HepG2 (cell line): ENCODE measurements around the gene DYNC2H1. TPM values are rescaled to one million over a fixed set of nuclear protein-coding genes. Genes with fewer than 3 reads are reported as not detected.

Experiments used
- ATAC-seq: fragments of 200-7000 bp; cut with Tn5 transposase; 3 replicates; pipeline ENCODE4 v1.9.1; 2020; ENCODE audit warnings: mild to moderate bottlenecking, moderate library complexity
- BruUV-seq: library from RNA; stranded (reverse); fragments of 400-500 nt; replicated peaks from 2 replicates; lab custom pipeline; 2021; lab: Mats Ljungman, UMichigan
- CTCF ChIA-PET: fragments of 300-600 bp; formaldehyde crosslinking; extraction: SDS; loops from one replicate; lab custom pipeline; 2021; ENCODE audit warnings: low total read pairs, inconsistent platforms, low intra/inter-chr PET ratio; lab: Yijun Ruan, JAX
- POLR2A ChIA-PET: fragments of 350-600 bp; sonication (Branson Sonifier 250); formaldehyde crosslinking; loops from one replicate; lab custom pipeline; 2020; ENCODE audit warnings: antibody characterized with exemption, inconsistent platforms; lab: Yijun Ruan, JAX
- DNase-seq: peaks from one replicate; pipeline ENCODE4 v3.0.0-alpha.2; 2015; ENCODE audit warnings: low spot score
- FAIRE-seq: peaks from 3 replicates; lab custom pipeline; 2011; peaks lifted over from hg19 to GRCh38; lab: Jason Lieb, UNC
- H2AFZ ChIP-seq: one replicate; pipeline ENCODE4 v1.6.1; 2011; ENCODE audit warnings: low read length, inconsistent platforms
- H3K27ac ChIP-seq: fragments of 300-600 bp; 3 replicates; pipeline ENCODE4 v1.8.0; 2011; ENCODE audit warnings: mixed run types, mild to moderate bottlenecking, mixed read lengths, low read length, inconsistent platforms; ENCODE audit not compliant: insufficient read depth; ENCODE audit errors: extremely low read length
- H3K27me3 ChIP-seq, 2 experiments: fragments of 200-600 bp in 1 of 2; 2 replicates in 1 of 2; 3 replicates in 1 of 2; pipeline versions ENCODE4 v1.6.0 to v1.8.0; 2011; ENCODE audit warnings: low read length in 2 of 2, mild to moderate bottlenecking in 2 of 2, moderate library complexity in 2 of 2, inconsistent platforms in 1 of 2; ENCODE audit not compliant: insufficient read depth in 2 of 2, control insufficient read depth in 1 of 2
- H3K36me3 ChIP-seq, 2 experiments: fragments of 200-600 bp in 1 of 2; replicated peaks in 1 of 2; 2 replicates in 1 of 2; 3 replicates in 1 of 2; pipeline versions ENCODE4 v1.5.1 to v1.8.0; 2011; ENCODE audit warnings: low read length in 2 of 2, inconsistent platforms in 1 of 2; ENCODE audit not compliant: insufficient read depth in 2 of 2, control insufficient read depth in 1 of 2
- H3K4me1 ChIP-seq: 2 replicates; pipeline ENCODE4 v1.5.1; 2012; ENCODE audit warnings: low read length, inconsistent platforms; ENCODE audit not compliant: insufficient read depth
- H3K4me2 ChIP-seq: 2 replicates; pipeline ENCODE4 v1.6.0; 2011; ENCODE audit warnings: low read depth, low read length, inconsistent platforms
- H3K4me3 ChIP-seq, 3 experiments: fragments of 200-600 bp in 1 of 3; sonication (generic), shearing (Covaris generic) in 1 of 3; replicated peaks in 1 of 3; 2 replicates each; pipeline ENCODE4 v1.5.1; 2011 to 2016; ENCODE audit warnings: low read length in 3 of 3, inconsistent platforms in 2 of 3, low read depth in 2 of 3, mild to moderate bottlenecking in 2 of 3, control low read depth in 1 of 3, mixed read lengths in 1 of 3; ENCODE audit not compliant: insufficient read depth in 1 of 3
- H3K79me2 ChIP-seq: one replicate; pipeline ENCODE4 v1.6.1; 2011; ENCODE audit warnings: low read length, inconsistent platforms; ENCODE audit not compliant: insufficient read depth
- H3K9ac ChIP-seq: 2 replicates; pipeline ENCODE4 v1.6.0; 2011; ENCODE audit warnings: mild to moderate bottlenecking, low read depth, low read length, inconsistent platforms; ENCODE audit not compliant: insufficient read depth
- H3K9me3 ChIP-seq: 2 replicates; pipeline ENCODE4 v1.5.1; 2012; ENCODE audit warnings: mild to moderate bottlenecking, low read length
- H4K20me1 ChIP-seq: 2 replicates; pipeline ENCODE4 v1.6.0; 2011; ENCODE audit warnings: inconsistent platforms, mild to moderate bottlenecking, low read length, moderate library complexity; ENCODE audit not compliant: insufficient read depth
- BRCA1 ChIP-seq: sonication (generic); formaldehyde crosslinking; IDR thresholded peaks from 2 replicates; pipeline ENCODE4 v1.4.0; 2020; ENCODE audit warnings: missing genetic modification reagents
- CTCF ChIP-seq: sonication (generic); formaldehyde crosslinking; IDR thresholded peaks from 2 replicates; pipeline ENCODE4 v1.5.0; 2020; ENCODE audit warnings: mild to moderate bottlenecking, missing genetic modification reagents, moderate library complexity
- DR1 ChIP-seq: sonication (generic); formaldehyde crosslinking; IDR thresholded peaks from 2 replicates; pipeline ENCODE4 v1.8.0; 2021; ENCODE audit warnings: mild to moderate bottlenecking, missing genetic modification reagents, inconsistent platforms
- GABPA ChIP-seq, 2 experiments: IDR thresholded peaks; 2 replicates each; pipeline ENCODE4 v1.6.1; 2011 to 2016; ENCODE audit warnings: low read depth in 2 of 2, low read length in 1 of 2, missing biosample characterization in 1 of 2, missing genetic modification characterization in 1 of 2
- HMG20B ChIP-seq: conservative IDR thresholded peaks from 2 replicates; pipeline ENCODE4 v1.6.1; 2016; ENCODE audit warnings: missing genetic modification reagents, missing compliant biosample characterization
- MAX ChIP-seq: IDR thresholded peaks from 2 replicates; pipeline ENCODE4 v1.6.1; 2012; ENCODE audit warnings: inconsistent platforms
- MLLT10 ChIP-seq: sonication (generic); formaldehyde crosslinking; IDR thresholded peaks from 2 replicates; pipeline ENCODE4 v1.4.0; 2020; ENCODE audit warnings: missing genetic modification reagents
- POLR2A ChIP-seq, 2 experiments: IDR thresholded peaks; 2 replicates each; pipeline ENCODE4 v1.6.1; 2011; ENCODE audit warnings: low read depth in 2 of 2, low read length in 2 of 2, mild to moderate bottlenecking in 1 of 2, moderate library complexity in 1 of 2; ENCODE audit not compliant: insufficient read depth in 1 of 2
- POLR2AphosphoS5 ChIP-seq: IDR thresholded peaks from 2 replicates; pipeline ENCODE4 v1.6.1; 2012; ENCODE audit warnings: low read depth, low read length
- POLR2G ChIP-seq: fragments of 200-400 bp; formaldehyde crosslinking; IDR thresholded peaks from 2 replicates; pipeline ENCODE4 v1.6.1; 2018; ENCODE audit warnings: mild to moderate bottlenecking, low read depth, low read length, moderate library complexity
- U2AF2 ChIP-seq: fragments of 200-400 bp; formaldehyde crosslinking; IDR thresholded peaks from 2 replicates; pipeline ENCODE4 v1.6.1; 2017; ENCODE audit warnings: low read depth, mild to moderate bottlenecking, low read length
- ZFP62 ChIP-seq: sonication (generic); formaldehyde crosslinking; IDR thresholded peaks from 2 replicates; pipeline ENCODE4 v1.4.0; 2020; ENCODE audit warnings: missing genetic modification reagents
- ZNF276 ChIP-seq: sonication (generic); formaldehyde crosslinking; IDR thresholded peaks from 2 replicates; pipeline ENCODE4 v1.4.0; 2020; ENCODE audit warnings: mild to moderate bottlenecking, low read depth, missing genetic modification reagents
- ZNF510 ChIP-seq: sonication (generic); formaldehyde crosslinking; IDR thresholded peaks from 2 replicates; pipeline ENCODE4 v1.4.0; 2020; ENCODE audit warnings: low read depth, mild to moderate bottlenecking, missing genetic modification reagents
- ZNF564 ChIP-seq: sonication (generic); formaldehyde crosslinking; IDR thresholded peaks from 2 replicates; pipeline ENCODE4 v1.8.1; 2023; ENCODE audit warnings: mild to moderate bottlenecking, missing genetic modification reagents
- ZNF7 ChIP-seq: IDR thresholded peaks from 2 replicates; pipeline ENCODE4 v1.6.1; 2016; ENCODE audit warnings: missing biosample characterization, missing genetic modification reagents
- ZNF841 ChIP-seq: sonication (generic); formaldehyde crosslinking; IDR thresholded peaks from 2 replicates; pipeline ENCODE4 v1.8.1; 2023; ENCODE audit warnings: missing genetic modification reagents, borderline replicate concordance
- WGBS: methylation state at CpG from one replicate; pipeline ENCODE4 v1.1.6; 2017; ENCODE audit warnings: low lambda C conversion rate; 5-methylcytosine and 5-hydroxymethylcytosine counted together
- in situ Hi-C: cut with HindIII; loops from 2 replicates; pipeline ENCODE4 v1.10.0; 2017; ENCODE audit warnings: low pct_unique_long_range_greater_than_20kb; ENCODE audit not compliant: extremely low pct_ligation_motif_present
- intact Hi-C: fragments of 100-400 bp; cut with micrococcal nuclease; formaldehyde crosslinking; loops from one replicate; pipeline ENCODE4 v1.10.0; 2022; ENCODE audit not compliant: unreplicated experiment
- polyA plus RNA-seq, 8 experiments: library from polyadenylated mRNA; depleted of rRNA in 3 of 8; stranded (reverse) in 7 of 8; unstranded in 1 of 8; fragments of >200 nt; fragmentation: Illumina TruSeq in 4 of 8; extraction: Trizol in 4 of 8; gene quantifications; 2 replicates each; pipeline versions ENCODE4 v1.2.1 to v1.2.3, GENCODE V29; 2011 to 2016; ENCODE audit warnings: low read depth in 4 of 8, missing spikeins in 1 of 8, mixed read lengths in 1 of 8; ENCODE audit not compliant: insufficient read depth in 1 of 8
- total RNA-seq, 5 experiments: library from RNA; depleted of rRNA; stranded (reverse); fragments of >200 nt; fragmentation: Illumina TruSeq; extraction: Trizol; gene quantifications; 2 replicates each; pipeline ENCODE4 v1.2.3, GENCODE V29; 2016; ENCODE audit warnings: low read depth in 1 of 5

The DYNC2H1 gene
- total and polyA plus RNA-seq, 2 of the 13 experiments (the other 11 are each of a cell fraction or from before 2014, with no cell fraction given) = 0.49 to 0.66 TPM

GRCh38 chr11:103520792-103521191 lies 411.6 kb downstream of the DYNC2H1 start (continued):
- TF ChIP-seq ZNF276 (CRISPR knock-in tag) = no peak
- TF ChIP-seq U2AF2 = no peak
- TF ChIP-seq, all 625 proteins: peak for 0

DNA sequence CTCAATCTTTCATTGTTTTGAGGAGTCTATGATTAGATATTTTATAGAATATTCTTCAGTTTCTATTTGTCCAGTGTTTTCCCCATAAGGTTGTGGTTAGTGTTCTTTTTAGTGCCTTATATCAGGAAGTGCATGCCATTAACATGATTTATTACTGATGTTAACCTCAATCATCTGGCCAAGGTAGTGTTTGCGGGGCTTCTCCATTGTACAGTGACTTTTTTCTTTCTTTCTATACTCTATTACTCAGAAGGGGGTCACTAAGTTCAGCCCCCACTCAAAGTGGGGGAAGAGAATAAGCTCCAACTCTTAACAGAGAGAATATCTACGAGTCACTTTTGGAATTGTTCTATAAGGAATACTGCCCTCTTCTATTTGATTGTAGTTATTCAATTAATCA lies 415.8 kb downstream of the DYNC2H1 start:
- in situ Hi-C loops (no loop called here), intact Hi-C loops (no loop called here)
- 10% methylated on average over 2 of the region's 2 CpGs for WGBS
- FAIRE-seq (no peak), ATAC-seq (no peak), DNase-seq (no peak)
- Histone ChIP-seq H3K4me1 (no peaks in the 10 kb centered on the region), H2AFZ (no peak overlapping the region), H3K27ac (no peak overlapping the region), H3K9me3 (no peaks in the 10 kb centered on the region), H3K4me2 (no peak overlapping the region), H3K4me3 (no peak overlapping the region), H3K79me2 (no peaks in the 10 kb centered on the region), H3K9ac (no peak overlapping the region), H4K20me1 (no peaks in the 10 kb centered on the region), H3K27me3 (no peaks in the 10 kb centered on the region; a peak in 1 of 5 replicates), H3K36me3 (no peaks in the 10 kb centered on the region)
- ChIA-PET POLR2A (no interaction called here), CTCF (no interaction called here)
- no TSS peak for BruUV-seq
- TF ChIP-seq ZNF510 (CRISPR knock-in tag) = no peak
- no peak for TF ChIP-seq MLLT10 (CRISPR knock-in tag)
- TF ChIP-seq MAX = no peak
- TF ChIP-seq HMG20B (CRISPR knock-in tag) = no peak
- no peak for TF ChIP-seq ZFP62 (CRISPR knock-in tag)
- TF ChIP-seq ZNF841 (CRISPR knock-in tag) = no peak
- no peak for TF ChIP-seq POLR2G
- no peak for TF ChIP-seq GABPA (IDR thresholded peaks at IDR 0.05; ENCODE audit: low read depth, low read length)
- TF ChIP-seq GABPA (CRISPR knock-in tag; IDR thresholded peaks at IDR 0.05; ENCODE audit: low read depth) = no peak
- no peak for TF ChIP-seq CTCF (CRISPR knock-in tag)
- no peak for TF ChIP-seq POLR2A (IDR thresholded peaks at IDR 0.05; ENCODE audit: insufficient read depth in 1 of 2, low read depth in 2 of 2, low read length in 2 of 2)
- no peak for TF ChIP-seq ZNF564 (CRISPR knock-in tag)
- no peak for TF ChIP-seq DR1 (CRISPR knock-in tag)
- no peak for TF ChIP-seq ZNF7 (CRISPR knock-in tag)
- TF ChIP-seq POLR2AphosphoS5 = no peak
- TF ChIP-seq BRCA1 (CRISPR knock-in tag) = no peak
